HFF-Myc (cell line): ENCODE measurements around the gene TCEA3.

ENCODE experiments used
- DNase-seq: peaks from one replicate; pipeline ENCODE4 v3.0.0-alpha.2; 2011; ENCODE audit warnings: low read depth; ENCODE audit errors: extremely low read depth
- H3K4me3 ChIP-seq: replicated peaks from 2 replicates; pipeline ENCODE4 v1.5.1; 2011; ENCODE audit warnings: low read depth, mild to moderate bottlenecking, control low read depth, low read length
- TF ChIP-seq, protein P1 (sequence below): IDR thresholded peaks from 2 replicates; pipeline ENCODE4 v1.5.1; 2012; ENCODE audit warnings: mild to moderate bottlenecking, low read depth, low read length, control low read depth; ENCODE audit errors: missing control alignments

TCEA3 gene

DNA sequence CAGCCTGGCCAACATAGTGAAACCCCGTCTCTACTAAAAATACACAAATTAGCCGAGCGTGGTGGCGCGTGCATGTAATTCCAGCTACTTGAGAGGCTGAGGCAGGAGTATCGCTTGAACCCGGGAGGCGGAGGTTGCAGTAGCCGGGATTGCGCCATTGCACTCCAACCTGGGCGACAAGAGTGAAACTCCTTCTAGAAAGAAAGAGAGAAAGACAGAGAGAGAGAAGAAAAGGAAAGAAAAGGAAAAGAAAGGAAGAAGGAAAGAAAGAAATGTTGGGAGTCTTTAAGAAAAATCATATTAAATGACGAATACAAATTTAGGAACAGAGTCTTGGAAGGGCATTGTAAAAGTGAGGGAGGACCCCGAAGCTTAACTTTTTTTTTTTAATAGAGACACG is 78.6 kb downstream of the TCEA3 start:
- H3K4me3 ChIP-seq, result no peak overlapping the region
- no peak for DNase-seq
- TF ChIP-seq, protein P1, sequence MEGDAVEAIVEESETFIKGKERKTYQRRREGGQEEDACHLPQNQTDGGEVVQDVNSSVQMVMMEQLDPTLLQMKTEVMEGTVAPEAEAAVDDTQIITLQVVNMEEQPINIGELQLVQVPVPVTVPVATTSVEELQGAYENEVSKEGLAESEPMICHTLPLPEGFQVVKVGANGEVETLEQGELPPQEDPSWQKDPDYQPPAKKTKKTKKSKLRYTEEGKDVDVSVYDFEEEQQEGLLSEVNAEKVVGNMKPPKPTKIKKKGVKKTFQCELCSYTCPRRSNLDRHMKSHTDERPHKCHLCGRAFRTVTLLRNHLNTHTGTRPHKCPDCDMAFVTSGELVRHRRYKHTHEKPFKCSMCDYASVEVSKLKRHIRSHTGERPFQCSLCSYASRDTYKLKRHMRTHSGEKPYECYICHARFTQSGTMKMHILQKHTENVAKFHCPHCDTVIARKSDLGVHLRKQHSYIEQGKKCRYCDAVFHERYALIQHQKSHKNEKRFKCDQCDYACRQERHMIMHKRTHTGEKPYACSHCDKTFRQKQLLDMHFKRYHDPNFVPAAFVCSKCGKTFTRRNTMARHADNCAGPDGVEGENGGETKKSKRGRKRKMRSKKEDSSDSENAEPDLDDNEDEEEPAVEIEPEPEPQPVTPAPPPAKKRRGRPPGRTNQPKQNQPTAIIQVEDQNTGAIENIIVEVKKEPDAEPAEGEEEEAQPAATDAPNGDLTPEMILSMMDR, result no peak

- no peak for DNase-seq
- peak overlapping the region; percentile 83 for H3K4me3 ChIP-seq
- TF ChIP-seq, protein P1, result no peak
Measured at GRCh38 chr1:23344987-23345472, 79.5 kb downstream of the TCEA3 start.

DNA sequence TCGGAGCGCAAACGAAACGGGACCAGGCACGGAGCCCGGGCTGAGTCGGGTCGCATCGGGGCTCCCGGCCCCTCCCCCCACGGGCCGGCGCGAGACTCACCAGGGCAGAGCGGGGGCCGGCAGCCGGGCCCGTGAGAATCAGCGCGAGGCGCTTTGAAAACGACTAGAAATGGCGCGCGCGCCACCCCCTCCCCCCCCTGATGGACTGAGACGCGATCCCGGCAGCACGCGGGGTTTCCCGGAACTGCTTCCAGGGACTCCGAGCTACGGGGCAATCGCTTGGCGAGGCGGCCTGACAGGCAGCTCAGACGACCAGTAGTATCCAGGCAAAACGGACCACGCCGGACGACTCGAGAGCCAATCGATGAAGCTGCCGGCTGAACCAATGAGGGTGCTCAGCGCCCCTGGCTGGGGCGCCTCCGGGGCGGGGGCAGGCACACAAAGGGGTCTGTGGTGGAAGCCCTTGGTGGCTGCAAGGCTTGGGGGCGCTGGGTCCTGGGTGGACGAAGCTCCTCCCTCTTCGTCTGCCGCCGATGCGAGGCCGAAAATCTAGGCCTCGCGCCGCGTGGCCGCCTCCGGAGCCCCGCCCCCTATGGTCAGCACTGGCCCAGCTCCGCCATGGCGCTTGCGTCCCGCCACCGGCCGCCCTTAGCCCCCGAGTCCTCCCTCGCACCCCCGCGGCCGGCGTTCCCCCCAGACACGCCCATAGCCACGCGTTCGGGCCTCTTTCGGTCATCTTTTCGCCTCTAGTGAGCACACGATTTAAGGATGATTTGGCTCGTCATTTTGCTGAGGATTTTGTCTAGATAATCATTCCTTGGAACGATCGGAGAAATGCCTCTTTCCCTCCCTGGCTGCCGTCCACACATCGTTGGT is 80.2 kb downstream of the TCEA3 start, which contains the start of gene HNRNPR:
Gene HNRNPR (minus strand): TSS at position 174 of the 876 bp plus-strand sequence. CDS start 3,276 bp downstream, outside the sequence.
- H3K4me3 ChIP-seq, result peak within 1 kb of the TSS; percentile 83
- TF ChIP-seq, protein P1, result no peak
- DNase-seq, result peak; percentile 100

DNA sequence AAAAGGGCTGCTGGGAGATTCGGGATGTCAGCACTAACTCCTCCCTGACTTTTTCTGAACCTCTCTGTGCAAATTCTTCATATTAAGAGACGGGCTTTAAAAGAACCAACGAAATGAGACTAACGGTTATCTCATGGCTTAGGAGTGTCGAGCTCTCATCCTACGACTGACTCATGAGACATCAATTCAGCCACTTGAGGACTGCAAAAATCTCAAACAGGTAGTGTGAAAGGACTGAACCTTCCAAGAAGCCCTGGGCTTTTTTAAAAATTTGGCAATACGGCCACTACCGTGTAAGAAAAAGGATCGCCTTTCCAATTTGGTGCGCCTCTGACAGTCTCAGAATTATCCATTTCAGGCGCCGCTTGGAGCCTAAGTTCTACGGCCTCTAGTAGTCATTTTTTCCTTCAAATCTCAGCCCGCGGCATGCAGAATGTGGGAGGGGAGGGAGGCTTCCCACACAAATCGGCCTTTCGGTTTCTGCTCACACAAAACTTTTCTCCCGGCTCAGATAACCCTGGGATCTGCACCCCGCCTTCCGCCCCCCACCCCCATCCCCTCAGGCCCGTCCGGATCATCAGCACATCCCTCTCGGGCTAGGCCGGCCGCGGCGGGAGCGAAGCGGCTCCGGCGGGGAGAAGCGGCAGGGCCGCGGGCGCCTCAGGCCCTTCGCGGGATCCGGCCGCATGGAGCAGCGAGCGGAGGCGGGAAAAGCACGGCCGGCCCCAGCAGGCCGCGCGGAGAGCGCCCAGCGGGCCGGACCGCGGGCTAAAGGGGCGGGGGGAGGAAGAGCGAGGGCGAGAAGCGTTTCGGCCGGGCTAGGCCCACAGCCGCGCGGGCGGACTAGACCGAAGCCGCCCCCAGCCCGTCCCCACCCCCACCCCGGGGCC is 81.1 kb downstream of the TCEA3 start:
- H3K4me3 ChIP-seq, result peak overlapping the region; percentile 83
- TF ChIP-seq, protein P1, result no peak
- no peak for DNase-seq

GRCh38 chr1:23341931-23342692 is 82.4 kb downstream of the TCEA3 start:
- TF ChIP-seq, protein P1, result no peak
- DNase-seq, result no peak
- peak overlapping the region; percentile 83 for H3K4me3 ChIP-seq

GRCh38 chr1:23339632-23340031 is 84.9 kb downstream of the TCEA3 start:
- 0 out of 2 replicates have a peak overlapping the region, but pooled peaks have one; percentile 83 for H3K4me3 ChIP-seq
- no peak for DNase-seq

More at GRCh38 chr1:23339632-23340031, 84.9 kb downstream of the TCEA3 start:
- TF ChIP-seq, protein P1, result no peak
